Midbrain (tissue), 1 donor: ENCODE data around the gene GMEB2.
A peak's percentile ranks its signal among the peaks of the same experiment; 100 is the strongest.
"Not testable (repeated sequence)": the region's sequence is repeated elsewhere in the genome, so short reads cannot be mapped to it uniquely, and the experiment has no call there.

Experiments used
- DNase-seq: peaks from one replicate; lab custom pipeline; 2025; lab: John Stamatoyannopoulos, UW

GMEB2 gene, protein sequence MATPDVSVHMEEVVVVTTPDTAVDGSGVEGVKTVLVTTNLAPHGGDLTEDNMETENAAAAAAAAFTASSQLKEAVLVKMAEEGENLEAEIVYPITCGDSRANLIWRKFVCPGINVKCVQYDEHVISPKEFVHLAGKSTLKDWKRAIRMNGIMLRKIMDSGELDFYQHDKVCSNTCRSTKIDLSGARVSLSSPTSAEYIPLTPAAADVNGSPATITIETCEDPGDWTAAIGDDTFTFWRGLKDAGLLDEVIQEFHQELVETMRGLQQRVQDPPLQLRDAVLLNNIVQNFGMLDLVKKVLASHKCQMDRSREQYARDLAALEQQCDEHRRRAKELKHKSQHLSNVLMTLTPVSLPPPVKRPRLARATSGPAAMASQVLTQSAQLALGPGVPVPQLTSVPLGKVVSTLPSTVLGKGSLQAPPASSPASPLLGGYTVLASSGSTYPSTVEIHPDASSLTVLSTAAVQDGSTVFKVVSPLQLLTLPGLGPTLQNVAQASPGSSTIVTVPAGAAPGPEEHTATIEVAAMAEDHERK

DNA sequence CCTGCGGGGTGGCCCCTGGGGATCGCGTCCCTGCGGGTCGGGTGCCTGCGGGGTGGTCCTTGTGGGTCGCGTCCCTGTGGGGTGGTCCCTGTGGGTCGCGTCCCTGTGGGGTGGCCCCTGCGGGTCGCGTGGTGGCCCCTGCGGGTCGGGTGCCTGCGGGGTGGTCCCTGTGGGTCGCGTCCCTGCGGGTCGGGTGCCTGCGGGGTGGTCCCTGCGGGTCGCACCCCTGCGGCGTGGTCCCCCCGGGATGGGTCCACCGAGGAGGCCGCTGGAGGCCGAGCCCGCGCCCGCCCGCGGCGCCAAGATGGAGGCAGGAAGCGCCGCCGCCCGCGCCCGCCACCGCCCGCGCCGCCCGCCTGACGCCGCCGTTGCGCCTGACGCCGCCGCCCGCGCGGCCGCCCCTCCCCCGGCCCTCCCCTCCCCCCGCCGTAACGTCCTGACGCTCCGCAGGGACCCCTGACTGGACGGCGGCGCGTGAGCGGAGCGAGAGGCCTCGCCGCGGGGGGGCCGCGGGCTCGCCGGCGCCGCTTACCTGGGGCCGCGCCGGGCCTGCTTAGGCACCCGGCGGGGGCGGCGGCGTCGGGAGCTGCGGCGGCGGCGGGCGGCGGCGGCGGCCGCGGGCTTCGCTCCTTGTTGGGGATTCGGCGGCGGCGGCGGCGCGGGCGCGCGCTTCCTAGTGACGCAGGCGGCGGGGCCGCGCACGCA, at the start of gene GMEB2:
GMEB2 (minus strand) TSS at position 678 of the 705 bp plus-strand sequence. CDS start 7,704 bp downstream, outside the sequence.
- DNase-seq, result peak; percentile 85

DNA sequence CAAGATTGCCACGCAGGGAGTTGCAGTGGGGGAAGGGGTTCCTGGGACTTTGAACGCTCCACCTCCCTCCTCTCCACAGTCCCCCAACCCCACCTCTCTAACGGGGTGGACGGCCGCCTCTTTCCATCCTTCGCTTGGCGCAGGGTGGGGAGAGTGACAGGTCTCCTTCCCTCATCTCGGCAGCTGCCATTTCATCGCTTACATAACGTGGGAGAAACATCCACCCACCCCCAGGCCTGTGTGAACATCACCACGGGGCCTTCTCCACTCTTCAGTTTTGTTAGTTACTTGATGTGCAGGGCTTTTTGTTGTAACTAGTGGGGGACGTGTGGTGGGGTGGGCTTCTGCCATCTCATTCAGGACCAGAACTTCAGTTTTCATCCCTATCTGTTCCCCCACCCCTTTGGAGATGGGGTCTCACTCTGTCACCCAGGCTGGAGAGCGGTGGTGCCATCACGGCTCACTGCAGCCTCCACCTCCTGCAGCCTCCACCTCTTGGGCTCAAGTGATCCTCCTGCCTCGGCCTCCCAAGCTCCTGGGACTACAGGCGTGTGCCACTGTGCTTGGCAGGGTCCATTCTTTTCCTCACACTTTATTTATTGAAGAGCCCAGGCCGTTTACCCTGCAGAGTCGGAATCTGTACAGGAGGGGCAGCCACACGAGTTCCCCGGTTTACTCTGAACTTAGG, 48.9 kb upstream of the GMEB2 start:
- DNase-seq, result no peak

DNA sequence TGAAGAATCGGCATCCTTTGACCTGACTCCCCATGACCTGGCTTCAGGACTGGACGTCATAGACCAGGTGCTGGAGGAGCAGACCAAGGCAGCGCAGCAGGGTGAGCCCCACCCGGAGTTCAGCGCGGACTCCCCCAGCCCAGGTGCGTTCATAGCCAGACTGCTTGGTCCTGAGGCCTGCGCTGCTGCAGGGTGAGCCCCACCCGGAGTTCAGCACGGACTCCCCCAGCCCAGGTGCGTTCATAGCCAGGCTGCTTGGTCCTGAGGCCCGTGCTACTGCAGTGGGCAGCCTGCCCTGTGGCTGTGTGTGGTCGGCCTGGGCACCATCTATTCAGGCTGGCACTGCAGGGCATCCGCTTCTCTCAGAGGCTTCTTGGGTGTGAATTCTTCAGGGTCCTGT, 47.0 kb upstream of the GMEB2 start:
- no peak for DNase-seq

DNA sequence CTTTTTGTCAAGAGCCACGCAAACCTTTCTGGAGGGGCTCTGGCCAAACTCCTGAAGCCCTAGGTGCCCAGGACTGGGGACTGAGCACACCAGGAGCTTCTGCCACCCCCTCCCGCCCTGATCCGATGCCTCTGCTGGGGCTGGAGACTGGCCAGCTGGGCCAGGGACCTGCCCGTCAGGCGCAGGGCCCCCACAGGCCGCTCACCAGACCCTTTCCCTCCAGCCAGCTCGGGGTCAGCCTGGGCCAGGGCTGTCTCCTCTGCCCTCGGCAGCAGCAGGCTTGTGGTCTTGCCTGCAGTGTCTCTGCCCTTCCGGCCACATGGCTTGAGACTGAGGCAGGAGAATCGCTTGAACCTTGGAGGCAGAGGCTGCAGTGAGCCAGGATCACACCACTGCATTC, 45.8 kb upstream of the GMEB2 start:
- no peak for DNase-seq

DNA sequence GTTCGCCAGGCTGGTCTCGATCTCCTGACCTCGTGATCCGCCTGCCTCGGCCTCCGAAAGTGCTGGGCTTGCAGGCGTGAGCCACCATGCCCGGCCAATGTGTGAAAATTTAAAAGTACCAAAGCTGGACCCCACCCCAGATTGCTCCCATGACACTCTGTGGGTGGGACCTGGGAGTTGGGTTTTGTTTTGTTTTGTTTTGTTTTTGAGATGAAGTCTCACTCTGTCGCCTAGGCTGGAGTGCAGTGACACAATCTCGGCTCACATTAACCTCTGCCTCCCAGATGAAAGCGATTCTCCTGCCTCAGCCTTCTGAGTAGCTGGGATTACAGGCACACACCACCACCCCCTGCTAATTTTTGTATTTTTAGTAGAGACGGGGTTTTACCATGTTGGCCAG, 44.8 kb upstream of the GMEB2 start:
- DNase-seq, result not testable (repeated sequence)

DNA sequence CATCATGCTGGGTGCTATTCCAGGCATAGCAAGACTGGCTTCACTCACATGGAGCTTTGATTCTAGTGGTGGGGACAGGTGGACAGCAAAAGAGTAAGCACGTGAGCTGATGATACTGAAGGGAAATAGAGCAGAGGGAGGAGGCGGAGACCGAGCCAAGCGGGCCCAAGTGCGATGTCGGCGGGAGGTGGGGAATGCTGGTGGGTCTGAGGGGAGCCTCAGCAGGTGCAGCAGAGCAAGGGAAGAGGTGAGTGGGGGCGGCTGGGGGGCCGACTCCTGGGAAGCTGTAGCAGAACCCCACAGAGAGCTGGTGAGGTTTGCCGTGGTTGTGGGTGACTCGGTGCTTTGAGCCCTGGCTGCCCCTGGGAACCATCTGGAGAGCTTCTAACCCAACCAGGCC, 41.5 kb upstream of the GMEB2 start:
- no peak for DNase-seq

DNA sequence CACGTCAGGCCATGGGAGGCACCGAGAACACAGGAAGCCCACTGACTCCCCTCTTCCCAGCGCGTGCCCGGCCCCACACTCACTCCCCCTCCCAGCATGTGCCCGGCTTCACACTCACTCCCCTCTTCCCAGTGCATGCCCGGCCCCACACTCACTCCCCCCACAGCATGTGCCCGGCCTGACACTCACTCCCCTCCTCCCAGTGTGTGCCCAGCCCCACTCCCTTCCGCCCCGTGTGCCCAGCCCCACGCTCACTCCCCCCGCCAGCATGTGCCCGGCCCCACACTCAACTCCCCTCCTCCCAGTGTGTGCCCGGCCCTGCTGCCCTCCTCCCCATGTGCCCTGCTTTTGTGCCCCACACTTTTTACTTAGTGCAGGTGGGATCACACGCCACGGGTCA, 41.0 kb upstream of the GMEB2 start:
- no peak for DNase-seq

DNA sequence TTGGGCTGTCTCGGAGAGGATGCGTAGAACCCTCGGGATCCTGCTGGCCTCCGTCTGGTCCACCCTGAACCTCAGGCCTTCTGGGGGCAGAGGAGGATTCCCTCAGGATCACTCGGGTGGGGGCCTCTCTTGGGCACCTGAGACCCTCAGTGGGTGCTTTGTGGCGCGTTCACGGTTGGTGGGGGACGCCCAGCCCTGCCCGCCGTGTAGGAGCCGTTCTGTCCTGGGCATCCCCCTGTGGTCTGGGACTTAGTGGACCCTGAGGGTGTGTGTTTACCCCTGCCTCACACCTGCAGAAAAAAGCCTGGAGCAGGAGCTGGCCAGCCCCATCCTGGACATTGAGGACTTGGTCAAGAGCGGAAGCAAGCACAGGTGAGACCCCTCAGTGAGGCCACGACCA, 38.8 kb upstream of the GMEB2 start:
- DNase-seq, result no peak

DNA sequence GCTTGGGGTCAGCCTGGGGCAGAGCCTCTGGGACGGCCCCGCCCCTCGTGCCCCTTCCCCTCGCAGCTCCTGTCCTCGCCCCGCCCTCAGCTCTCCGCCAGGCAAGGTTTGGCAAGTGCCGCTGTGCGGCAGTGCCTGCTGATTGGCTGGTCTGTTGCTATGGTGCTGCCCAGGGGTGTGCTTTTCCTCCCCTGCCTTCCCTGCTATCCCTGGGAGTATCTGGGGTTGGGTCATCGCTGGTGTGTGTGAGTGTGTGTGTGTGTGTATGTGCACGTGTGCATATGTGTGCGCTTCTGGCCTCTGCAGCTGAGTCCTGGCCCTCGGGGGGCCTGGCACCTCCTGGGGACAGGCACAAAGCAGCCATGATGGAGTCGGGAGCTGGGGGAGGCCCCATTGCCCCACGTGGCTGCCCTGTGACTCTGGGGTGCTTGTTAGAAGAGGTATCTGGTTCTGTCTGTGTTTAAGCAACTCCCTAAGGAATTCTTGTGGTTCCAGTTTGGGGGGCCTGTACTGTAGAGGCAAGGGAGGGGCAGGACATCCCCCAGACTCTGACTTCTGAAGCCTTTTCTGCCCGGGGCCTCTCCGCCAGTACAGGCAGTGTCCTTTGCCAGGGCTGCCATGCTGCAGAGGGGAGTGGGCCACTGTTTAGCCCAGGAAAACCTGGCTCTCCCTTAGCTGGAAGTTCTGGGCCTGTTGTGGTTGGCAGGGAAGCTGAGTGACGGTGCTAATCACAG, 38.1 kb upstream of the GMEB2 start:
- no peak for DNase-seq

DNA sequence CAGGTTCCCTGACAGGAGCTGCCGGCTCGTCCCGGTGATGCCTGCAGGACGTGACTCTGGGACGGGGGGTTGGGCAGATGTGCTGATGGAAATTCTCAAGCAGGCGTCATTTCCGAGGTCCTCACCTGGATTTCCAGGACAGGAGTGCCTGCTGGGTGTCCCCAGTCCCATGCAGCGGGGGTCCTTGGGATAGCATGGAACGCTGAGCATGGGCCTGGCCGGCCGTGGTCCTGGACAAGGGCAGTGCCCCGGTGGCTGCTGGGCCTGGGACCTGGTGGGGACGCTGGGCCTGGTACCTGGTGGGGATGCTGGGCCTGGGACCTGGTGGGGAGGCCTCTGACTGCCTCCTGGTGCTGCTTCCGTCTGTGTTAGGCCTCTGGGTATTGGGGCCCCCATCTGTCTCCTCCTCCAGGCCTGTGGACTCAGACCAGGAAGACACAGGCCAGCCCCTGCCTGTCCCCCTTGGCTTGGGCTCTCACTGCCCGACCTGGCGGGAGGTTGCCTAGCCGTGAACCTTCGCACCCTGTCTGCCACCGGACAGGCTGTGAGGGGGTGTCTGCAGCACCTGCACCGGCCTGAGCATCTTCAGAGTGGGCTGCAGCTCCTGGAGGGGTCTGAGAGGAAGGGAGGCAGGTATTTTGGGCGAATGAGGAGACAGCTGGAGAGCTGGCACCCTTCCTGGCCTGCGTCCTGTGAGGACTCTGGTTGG, 37.4 kb upstream of the GMEB2 start:
- DNase-seq, result no peak

DNA sequence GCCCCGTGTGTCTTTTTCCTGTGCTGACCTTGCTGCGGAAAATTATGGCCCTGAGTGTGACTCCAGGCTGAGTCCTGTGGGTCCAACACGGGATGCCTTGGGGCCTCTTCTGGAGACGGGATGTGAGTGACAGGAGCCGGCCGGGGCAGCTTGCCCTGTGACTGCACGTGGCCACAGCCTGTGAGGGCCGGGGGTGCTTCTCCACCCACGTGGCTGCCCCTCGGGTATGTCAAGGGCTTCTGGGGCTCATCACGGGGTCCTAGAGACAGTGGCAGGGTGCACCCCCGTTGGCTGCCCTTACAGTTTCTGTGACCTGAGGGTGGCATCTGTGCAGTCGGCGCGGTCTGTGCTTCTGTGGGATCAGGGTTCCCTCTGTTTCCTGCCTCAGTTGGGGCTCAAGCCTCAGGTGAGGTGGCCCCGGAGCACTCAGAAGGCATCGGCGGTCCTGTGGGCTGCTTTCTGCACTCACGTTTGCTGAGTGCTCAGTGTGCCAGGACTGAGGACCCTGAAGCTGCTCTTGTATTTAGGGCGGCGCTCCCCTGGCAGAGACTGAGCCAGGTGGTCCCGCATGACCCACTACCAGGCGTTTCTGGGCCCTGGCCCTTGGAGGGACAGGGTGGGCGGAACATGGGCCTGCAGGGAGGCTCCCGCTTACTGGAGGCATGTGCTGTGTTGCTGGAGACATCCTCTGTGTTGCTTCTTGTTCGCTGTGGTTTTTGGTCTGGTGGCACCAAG, 36.6 kb upstream of the GMEB2 start:
- DNase-seq, result no peak

DNA sequence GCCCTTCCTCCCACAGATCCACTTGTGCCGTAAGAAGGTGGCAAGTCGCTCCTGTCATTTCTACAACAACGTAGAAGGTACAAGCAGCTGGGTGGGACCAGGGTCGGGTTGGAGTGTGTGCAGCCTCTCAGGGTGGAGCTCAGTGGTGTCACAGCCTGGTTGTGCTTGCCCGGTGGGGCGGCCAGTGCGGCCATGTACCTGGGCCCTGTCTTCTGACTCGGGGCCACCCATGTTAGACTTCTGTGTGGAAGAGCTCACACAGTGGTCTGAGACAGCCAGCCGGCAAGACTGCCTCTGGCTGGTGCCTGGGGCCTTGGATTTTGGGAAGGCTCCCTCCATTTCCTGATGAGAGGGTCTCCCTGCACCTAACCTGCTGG, 35.9 kb upstream of the GMEB2 start:
- DNase-seq, result no peak

DNA sequence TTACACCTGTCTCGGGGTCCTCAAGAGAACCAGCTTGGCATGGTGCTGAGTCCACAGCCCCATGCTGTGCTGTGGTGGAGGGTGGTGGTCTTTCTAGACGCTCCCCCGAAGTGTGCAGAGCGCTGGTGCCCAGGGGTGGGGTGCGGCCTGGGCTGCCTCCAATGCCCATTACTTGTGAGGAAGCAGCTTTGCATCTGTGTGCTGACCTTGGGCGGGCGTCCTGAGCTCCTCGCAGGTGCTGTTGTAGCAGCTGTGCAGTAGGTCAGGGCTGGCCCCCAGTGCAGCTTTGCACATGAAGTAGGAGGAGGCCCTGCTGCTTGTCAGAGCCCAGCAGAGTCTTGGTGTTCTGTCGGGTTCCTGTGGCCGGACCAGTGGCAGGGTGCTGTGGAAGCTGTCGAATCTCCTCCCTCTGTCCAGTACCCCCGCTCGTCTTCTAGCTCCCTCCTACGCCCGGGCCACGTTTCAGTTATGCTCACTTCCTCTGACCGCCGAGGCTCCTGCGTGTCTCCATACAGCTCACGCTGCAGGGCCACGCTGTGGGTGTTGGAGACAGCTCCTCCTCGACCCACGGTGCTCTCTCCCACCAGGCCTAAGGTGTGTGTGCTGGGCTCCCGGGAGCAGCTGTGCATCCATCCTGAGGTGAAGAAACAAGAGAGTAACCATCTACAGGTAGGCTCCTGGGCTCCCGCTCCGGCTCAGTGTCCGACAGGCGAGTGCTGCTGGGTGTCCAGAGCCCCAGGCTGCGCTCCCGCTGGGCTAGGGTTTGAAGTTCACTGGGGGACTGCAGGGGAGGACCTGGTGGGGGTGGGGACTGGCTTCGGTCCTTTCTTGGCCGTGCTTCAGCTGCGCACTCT, 35.3 kb upstream of the GMEB2 start:
- no peak for DNase-seq

DNA sequence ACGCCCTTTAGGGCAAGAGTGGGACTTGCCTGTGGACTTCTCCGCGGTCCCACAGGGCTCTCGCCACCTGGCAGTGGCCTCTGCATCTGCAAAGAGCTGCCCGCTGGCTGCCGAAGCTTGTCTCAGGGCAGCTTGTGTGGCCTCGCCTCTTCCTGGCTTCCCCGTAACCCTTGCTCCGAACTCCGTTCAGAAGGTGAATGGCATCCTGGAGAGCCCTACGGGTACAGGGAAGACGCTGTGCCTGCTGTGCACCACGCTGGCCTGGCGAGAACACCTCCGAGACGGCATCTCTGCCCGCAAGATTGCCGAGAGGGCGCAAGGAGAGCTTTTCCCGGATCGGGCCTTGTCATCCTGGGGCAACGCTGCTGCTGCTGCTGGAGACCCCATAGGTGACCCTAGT, 34.2 kb upstream of the GMEB2 start:
- DNase-seq, result no peak

DNA sequence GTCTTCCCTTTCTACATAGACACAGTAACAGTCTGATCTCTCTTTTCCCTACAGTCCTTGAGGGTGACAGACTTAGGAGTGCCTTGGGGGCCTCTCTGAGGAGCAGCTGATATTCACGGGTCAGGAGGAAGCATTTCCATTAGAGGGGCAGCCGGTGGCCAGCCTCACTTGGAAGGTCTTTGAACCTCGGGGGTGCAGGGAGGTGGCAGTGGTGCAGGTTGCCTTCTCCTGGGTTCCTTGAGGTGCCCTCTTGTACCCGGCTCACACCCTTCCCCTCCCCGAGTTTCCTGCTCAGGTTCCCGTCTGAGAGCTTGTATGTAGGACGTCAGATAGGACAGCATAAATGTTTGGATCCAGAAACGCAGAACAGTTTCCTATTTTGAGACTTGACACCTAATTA, 33.7 kb upstream of the GMEB2 start:
- no peak for DNase-seq

DNA sequence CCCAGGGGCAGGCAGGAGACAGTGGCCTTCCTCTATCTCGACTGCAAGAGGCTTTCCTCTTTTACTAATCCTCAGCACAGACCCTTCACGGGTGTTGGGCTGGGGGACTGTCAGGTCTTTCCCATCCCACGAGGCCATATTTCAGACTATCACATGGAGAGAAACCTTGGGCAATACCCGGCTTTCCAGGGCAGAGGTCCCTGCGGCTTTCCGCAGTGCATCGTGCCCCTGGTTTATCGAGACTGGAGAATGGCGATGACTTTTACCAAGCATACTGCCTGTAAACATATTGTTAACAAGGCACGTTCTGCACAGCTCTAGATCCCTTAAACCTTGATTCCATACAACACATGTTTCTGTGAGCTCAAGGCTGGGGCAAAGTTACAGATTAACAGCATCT, 33.3 kb upstream of the GMEB2 start:
- not testable (repeated sequence) for DNase-seq

DNA sequence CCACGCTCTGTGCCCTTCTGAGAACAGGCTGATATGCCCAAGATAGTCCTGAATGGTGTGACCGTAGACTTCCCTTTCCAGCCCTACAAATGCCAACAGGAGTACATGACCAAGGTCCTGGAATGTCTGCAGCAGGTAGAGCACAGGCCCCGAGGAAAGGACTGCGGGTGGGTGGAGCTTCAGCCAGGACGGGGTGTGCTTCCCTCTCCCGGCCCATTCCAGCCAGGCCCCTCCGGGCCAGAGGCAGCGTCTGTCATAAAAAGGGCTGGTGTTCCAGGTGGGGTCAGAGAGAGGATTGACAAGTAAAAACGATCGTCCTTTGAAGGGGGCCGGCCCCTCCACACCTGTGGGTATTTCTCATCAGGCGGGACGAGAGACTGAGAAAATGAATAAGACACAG, 32.5 kb upstream of the GMEB2 start:
- DNase-seq, result no peak

DNA sequence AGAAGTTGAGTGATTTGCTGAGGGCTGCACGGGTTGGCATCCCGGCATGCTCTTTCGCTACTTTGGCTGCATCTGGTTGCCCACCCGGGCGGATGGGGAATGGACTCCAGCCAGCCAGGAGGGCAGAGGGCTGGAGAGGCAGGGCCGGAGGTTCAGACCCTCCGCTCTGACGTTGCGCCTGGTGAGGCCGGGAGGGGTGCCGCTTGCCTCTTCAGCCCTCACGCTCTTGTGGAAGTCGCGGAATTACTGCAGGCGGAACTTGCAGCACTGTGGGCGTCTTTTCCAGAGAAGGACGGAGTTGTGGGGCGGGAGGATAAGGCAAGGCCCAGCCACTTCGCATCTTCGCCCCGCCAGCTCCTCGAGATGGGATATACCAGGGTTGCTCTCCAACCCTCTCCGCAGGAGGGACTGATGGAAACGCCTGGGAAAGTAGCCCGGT, 31.9 kb upstream of the GMEB2 start:
- DNase-seq, result no peak

DNA sequence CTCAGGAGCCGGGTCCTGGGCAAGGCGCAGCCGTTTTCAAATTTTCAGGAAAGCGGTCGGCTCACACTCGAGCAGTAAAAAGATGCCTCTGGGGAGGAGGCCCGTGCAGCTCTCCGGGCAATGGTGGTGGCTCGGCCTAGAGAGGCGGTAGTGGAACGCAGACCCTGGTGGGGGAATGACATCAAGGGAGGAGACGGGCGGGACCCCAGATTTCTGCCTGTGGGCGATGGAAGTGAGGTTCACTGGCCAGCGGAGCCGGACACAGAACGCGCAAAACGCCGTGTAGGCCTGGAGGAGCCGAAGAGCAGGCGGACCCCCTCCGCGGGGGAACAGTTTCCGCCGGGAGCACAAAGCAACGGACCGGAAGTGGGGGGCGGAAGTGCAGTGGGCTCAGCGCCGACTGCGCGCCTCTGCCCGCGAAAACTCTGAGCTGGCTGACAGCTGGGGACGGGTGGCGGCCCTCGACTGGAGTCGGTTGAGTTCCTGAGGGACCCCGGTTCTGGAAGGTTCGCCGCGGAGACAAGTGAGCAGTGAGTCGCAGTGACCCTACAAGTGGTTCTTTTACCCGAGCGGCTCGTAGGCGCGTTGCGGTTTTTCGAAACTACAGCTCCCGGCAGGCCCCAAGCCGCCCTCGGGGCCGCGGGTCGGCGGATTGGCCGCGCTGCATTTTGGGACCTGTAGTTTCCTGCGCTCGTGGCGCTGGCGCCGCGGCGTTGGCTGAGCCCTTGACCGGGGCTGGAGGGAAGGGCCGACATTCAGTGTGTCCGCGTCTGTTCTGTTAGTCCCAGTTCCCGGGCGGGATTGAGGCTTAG, 31.2 kb upstream of the GMEB2 start, which contains the start of gene RTEL1:
RTEL1 (plus strand) TSS at position 376 of the 812 bp plus-strand sequence. CDS start 1,091 bp downstream, outside the sequence.
- DNase-seq, result peak; percentile 97
